ENCODE data around the gene NECTIN3. TPM values are rescaled to one million over a fixed set of nuclear protein-coding genes. Genes with fewer than 3 reads are reported as not detected.

Gene NECTIN3
- total and polyA plus RNA-seq, 11 donors: 1.8 to 13.8 (median 8.8) TPM

GRCh38 chr3:111130827-111131226 lies 59.2 kb downstream of the NECTIN3 start:
- 96 to 100% (median 98%) methylated on average over 1 of the region's 1 CpG for WGBS, 4 donors
- intact Hi-C loops (cut with DNase I): no loop called here
- ATAC-seq: no peak
- Histone ChIP-seq H3K4me1 (no peaks in the 10 kb centered on the region), H3K9me3 (no peaks in the 10 kb centered on the region), H3K36me3 (peaks cover 0 to 9% (median 0%) of the 10 kb centered on the region in 9 donors), H3K27me3 (no peaks in the 10 kb centered on the region), H3K4me3 (no peak overlapping the region), H3K27ac (no peak overlapping the region)
- no peak for DNase-seq
- TF ChIP-seq CTCF (IDR thresholded peaks at IDR 0.05) (no peak), POLR2A (IDR thresholded peaks at IDR 0.05) (no peak)

- no peak for ATAC-seq
Observed at GRCh38 chr3:111134302-111134701, 62.7 kb downstream of the NECTIN3 start.

GRCh38 chr3:111151438-111151837 lies 79.8 kb downstream of the NECTIN3 start:
- H3K4me1 ChIP-seq: no peaks in the 10 kb centered on the region
- no peak for ATAC-seq
- H3K4me3 ChIP-seq: no peak overlapping the region
- intact Hi-C loops (cut with DNase I): no loop called here
- no peak for DNase-seq
- H3K27me3 ChIP-seq: no peaks in the 10 kb centered on the region
- H3K27ac ChIP-seq: no peak overlapping the region
- peaks cover 0 to 22% (median 4%) of the 10 kb centered on the region in 9 donors for H3K36me3 ChIP-seq
- TF ChIP-seq CTCF (IDR thresholded peaks at IDR 0.05) (no peak), POLR2A (IDR thresholded peaks at IDR 0.05) (no peak)
- peaks cover 0 to 10% (median 0%) of the 10 kb centered on the region in 12 donors for H3K9me3 ChIP-seq

More at GRCh38 chr3:111134302-111134701, 62.7 kb downstream of the NECTIN3 start:
- Histone ChIP-seq H3K4me1 (no peaks in the 10 kb centered on the region), H3K9me3 (no peaks in the 10 kb centered on the region), H3K27ac (no peak overlapping the region), H3K36me3 (peaks cover 0 to 9% (median 0%) of the 10 kb centered on the region in 9 donors), H3K4me3 (no peak overlapping the region), H3K27me3 (no peaks in the 10 kb centered on the region)
- TF ChIP-seq POLR2A (IDR thresholded peaks at IDR 0.05) (no peak), CTCF (IDR thresholded peaks at IDR 0.05) (no peak)
- no peak for DNase-seq
- intact Hi-C loops (cut with DNase I): no loop called here

GRCh38 chr3:111152496-111152895 lies 80.9 kb downstream of the NECTIN3 start:
- DNase-seq (no peak), ATAC-seq (no peak)
- Histone ChIP-seq H3K9me3 (peaks cover 0 to 10% (median 0%) of the 10 kb centered on the region in 12 donors), H3K27ac (no peak overlapping the region), H3K36me3 (peaks cover 0 to 22% (median 4%) of the 10 kb centered on the region in 9 donors), H3K27me3 (no peaks in the 10 kb centered on the region), H3K4me3 (no peak overlapping the region), H3K4me1 (no peaks in the 10 kb centered on the region)
- TF ChIP-seq CTCF (IDR thresholded peaks at IDR 0.05) (no peak), POLR2A (IDR thresholded peaks at IDR 0.05) (no peak)
- 65 to 72% (median 65%) methylated on average over 1 of the region's 1 CpG for WGBS, 4 donors
- intact Hi-C loops (cut with DNase I): no loop called here

Data from heart left ventricle (tissue), 16 donors.